ENCODE measurements around the gene PHAF1. TPM values are rescaled to one million over a fixed set of nuclear protein-coding genes. Genes with fewer than 3 reads are reported as not detected.

PHAF1 gene
- total RNA-seq (2012; rRNA removed): 10.5 and 10.9 TPM in 2 replicates

GRCh38 chr16:67109407-67110135 is at the start of gene PHAF1:
Gene PHAF1, plus strand, starts transcription at chr16:67109941. Its CDS starts 235 bp downstream, at chr16:67110176.
- Histone ChIP-seq H3K9me3 (replicated peaks; ENCODE audit: low read length) (no peaks in the 10 kb centered on the region), H3K27me3 (ENCODE audit: control insufficient read depth, insufficient read depth, low read length) (no peaks in the 10 kb centered on the region), H3K36me3 (ENCODE audit: insufficient read depth, low read length) (no peaks in the 10 kb centered on the region), H3K4me3 (ENCODE audit: low read length) (peak within 1 kb of the TSS; percentile 99), H3K9ac (ENCODE audit: low read depth, low read length) (peak within 1 kb of the TSS; percentile 88), H3K4me2 (ENCODE audit: low read length) (peak within 1 kb of the TSS; percentile 100), H3K4me1 (ENCODE audit: control insufficient read depth, insufficient read depth, low read length) (peaks cover 20% of the 10 kb centered on the region)

GRCh38 chr16:67063008-67063407 is 46.7 kb upstream of the PHAF1 start:
- peaks cover 2% of the 10 kb centered on the region for H3K4me1 ChIP-seq (ENCODE audit: control insufficient read depth, insufficient read depth, low read length)
- no peaks in the 10 kb centered on the region for H3K9me3 ChIP-seq (replicated peaks; ENCODE audit: low read length)
- peaks cover 14% of the 10 kb centered on the region for H3K36me3 ChIP-seq (ENCODE audit: insufficient read depth, low read length)
- no peak overlapping the region for H3K9ac ChIP-seq (ENCODE audit: low read depth, low read length)
- no peaks in the 10 kb centered on the region for H3K27me3 ChIP-seq (ENCODE audit: control insufficient read depth, insufficient read depth, low read length)
- no peak overlapping the region for H3K4me2 ChIP-seq (ENCODE audit: low read length)
- H3K4me3 ChIP-seq (ENCODE audit: low read length): no peak overlapping the region

- Histone ChIP-seq H3K4me2 (ENCODE audit: low read length) (no peak overlapping the region), H3K9ac (ENCODE audit: low read depth, low read length) (no peak overlapping the region), H3K27me3 (ENCODE audit: control insufficient read depth, insufficient read depth, low read length) (no peaks in the 10 kb centered on the region), H3K4me3 (ENCODE audit: low read length) (no peak overlapping the region), H3K4me1 (ENCODE audit: control insufficient read depth, insufficient read depth, low read length) (peaks cover 2% of the 10 kb centered on the region), H3K9me3 (replicated peaks; ENCODE audit: low read length) (no peaks in the 10 kb centered on the region), H3K36me3 (ENCODE audit: insufficient read depth, low read length) (peaks cover 41% of the 10 kb centered on the region)
Measured at GRCh38 chr16:67068212-67068753, 41.5 kb upstream of the PHAF1 start.

- no peak overlapping the region for H3K4me2 ChIP-seq (ENCODE audit: low read length)
- no peaks in the 10 kb centered on the region for H3K27me3 ChIP-seq (ENCODE audit: control insufficient read depth, insufficient read depth, low read length)
- no peak overlapping the region for H3K9ac ChIP-seq (ENCODE audit: low read depth, low read length)
- peaks cover 2% of the 10 kb centered on the region for H3K4me1 ChIP-seq (ENCODE audit: control insufficient read depth, insufficient read depth, low read length)
- H3K36me3 ChIP-seq (ENCODE audit: insufficient read depth, low read length): peaks cover 59% of the 10 kb centered on the region
- no peaks in the 10 kb centered on the region for H3K9me3 ChIP-seq (replicated peaks; ENCODE audit: low read length)
- H3K4me3 ChIP-seq (ENCODE audit: low read length): no peak overlapping the region
Measured at GRCh38 chr16:67071476-67072048, 38.2 kb upstream of the PHAF1 start.

GRCh38 chr16:67075331-67075730 is 34.4 kb upstream of the PHAF1 start:
- no peak overlapping the region for H3K4me3 ChIP-seq (ENCODE audit: low read length)
- no peak overlapping the region for H3K4me2 ChIP-seq (ENCODE audit: low read length)
- H3K9me3 ChIP-seq (replicated peaks; ENCODE audit: low read length): no peaks in the 10 kb centered on the region
- H3K4me1 ChIP-seq (ENCODE audit: control insufficient read depth, insufficient read depth, low read length): no peaks in the 10 kb centered on the region
- peaks cover 53% of the 10 kb centered on the region for H3K36me3 ChIP-seq (ENCODE audit: insufficient read depth, low read length)
- H3K9ac ChIP-seq (ENCODE audit: low read depth, low read length): no peak overlapping the region
- H3K27me3 ChIP-seq (ENCODE audit: control insufficient read depth, insufficient read depth, low read length): no peaks in the 10 kb centered on the region

- Histone ChIP-seq H3K27me3 (ENCODE audit: control insufficient read depth, insufficient read depth, low read length) (no peaks in the 10 kb centered on the region), H3K9me3 (replicated peaks; ENCODE audit: low read length) (no peaks in the 10 kb centered on the region), H3K4me2 (ENCODE audit: low read length) (no peak overlapping the region), H3K4me3 (ENCODE audit: low read length) (no peak overlapping the region), H3K9ac (ENCODE audit: low read depth, low read length) (no peak overlapping the region), H3K4me1 (ENCODE audit: control insufficient read depth, insufficient read depth, low read length) (no peaks in the 10 kb centered on the region), H3K36me3 (ENCODE audit: insufficient read depth, low read length) (peaks cover 48% of the 10 kb centered on the region)
Measured at GRCh38 chr16:67077871-67078270, 31.9 kb upstream of the PHAF1 start.

GRCh38 chr16:67082100-67082499 is 27.6 kb upstream of the PHAF1 start:
- no peaks in the 10 kb centered on the region for H3K4me1 ChIP-seq (ENCODE audit: control insufficient read depth, insufficient read depth, low read length)
- H3K9me3 ChIP-seq (replicated peaks; ENCODE audit: low read length): no peaks in the 10 kb centered on the region
- H3K4me3 ChIP-seq (ENCODE audit: low read length): no peak overlapping the region
- no peaks in the 10 kb centered on the region for H3K27me3 ChIP-seq (ENCODE audit: control insufficient read depth, insufficient read depth, low read length)
- no peak overlapping the region for H3K9ac ChIP-seq (ENCODE audit: low read depth, low read length)
- peaks cover 50% of the 10 kb centered on the region for H3K36me3 ChIP-seq (ENCODE audit: insufficient read depth, low read length)
- no peak overlapping the region for H3K4me2 ChIP-seq (ENCODE audit: low read length)

DNA sequence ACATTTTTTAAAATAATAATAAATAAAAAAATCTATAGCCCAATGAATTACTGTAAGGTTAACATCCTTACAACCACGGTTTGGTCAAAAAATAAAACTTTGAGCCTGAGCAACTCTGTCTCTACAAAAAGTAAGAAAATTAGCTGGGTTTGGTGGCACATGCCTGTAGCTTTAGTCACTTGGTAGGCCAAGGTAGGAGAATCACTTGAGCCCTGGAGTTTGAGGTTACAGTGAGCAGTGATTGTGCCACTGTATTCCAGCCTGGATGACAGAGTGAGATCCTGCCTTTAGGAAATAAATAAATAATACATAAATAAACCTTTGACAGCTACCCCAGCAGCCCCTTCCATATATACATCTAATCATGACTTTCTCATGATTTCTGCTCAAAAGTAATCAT is 26.9 kb upstream of the PHAF1 start:
- peaks cover 47% of the 10 kb centered on the region for H3K36me3 ChIP-seq (ENCODE audit: insufficient read depth, low read length)

DNA sequence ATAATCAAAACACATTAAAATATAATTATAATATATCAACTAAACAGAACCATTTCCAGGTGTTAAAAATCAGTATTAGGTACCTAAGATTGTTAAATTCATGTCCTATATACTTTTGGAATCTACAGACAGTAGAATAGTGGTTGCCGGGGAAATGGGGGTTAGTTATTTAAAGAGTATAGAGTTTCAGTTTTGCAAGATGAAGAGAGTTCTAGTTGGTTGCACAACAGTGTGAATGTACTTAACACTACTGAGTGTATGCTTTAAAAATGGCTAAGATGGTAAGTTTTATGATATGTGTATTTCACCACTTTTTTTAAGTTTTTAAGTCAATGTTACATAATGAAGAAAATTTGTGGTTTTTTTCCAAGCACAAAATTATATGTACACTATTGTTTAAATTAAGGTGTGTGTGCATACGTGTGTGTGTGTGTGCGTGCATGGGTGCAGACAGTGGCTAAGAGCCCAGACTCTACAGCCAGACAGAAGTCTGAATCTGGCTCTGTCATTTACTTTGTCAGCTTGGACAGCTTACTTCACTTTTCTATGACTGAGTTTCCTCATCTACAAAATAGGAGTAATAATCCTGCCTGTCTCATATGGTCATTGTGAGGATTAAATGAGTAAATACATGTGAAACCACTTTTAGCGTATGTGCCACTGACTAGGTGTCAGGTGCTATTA is 25.3 kb upstream of the PHAF1 start:
- Histone ChIP-seq H3K27me3 (ENCODE audit: control insufficient read depth, insufficient read depth, low read length) (no peaks in the 10 kb centered on the region), H3K4me2 (ENCODE audit: low read length) (no peak overlapping the region), H3K4me1 (ENCODE audit: control insufficient read depth, insufficient read depth, low read length) (no peaks in the 10 kb centered on the region), H3K36me3 (ENCODE audit: insufficient read depth, low read length) (peaks cover 50% of the 10 kb centered on the region), H3K9me3 (replicated peaks; ENCODE audit: low read length) (no peaks in the 10 kb centered on the region), H3K9ac (ENCODE audit: low read depth, low read length) (no peak overlapping the region), H3K4me3 (ENCODE audit: low read length) (no peak overlapping the region)

More for the DNA sequence above, 26.9 kb upstream of the PHAF1 start:
- H3K4me3 ChIP-seq (ENCODE audit: low read length): no peak overlapping the region
- H3K4me2 ChIP-seq (ENCODE audit: low read length): no peak overlapping the region
- no peaks in the 10 kb centered on the region for H3K4me1 ChIP-seq (ENCODE audit: control insufficient read depth, insufficient read depth, low read length)
- H3K27me3 ChIP-seq (ENCODE audit: control insufficient read depth, insufficient read depth, low read length): no peaks in the 10 kb centered on the region
- no peak overlapping the region for H3K9ac ChIP-seq (ENCODE audit: low read depth, low read length)
- no peaks in the 10 kb centered on the region for H3K9me3 ChIP-seq (replicated peaks; ENCODE audit: low read length)

DNA sequence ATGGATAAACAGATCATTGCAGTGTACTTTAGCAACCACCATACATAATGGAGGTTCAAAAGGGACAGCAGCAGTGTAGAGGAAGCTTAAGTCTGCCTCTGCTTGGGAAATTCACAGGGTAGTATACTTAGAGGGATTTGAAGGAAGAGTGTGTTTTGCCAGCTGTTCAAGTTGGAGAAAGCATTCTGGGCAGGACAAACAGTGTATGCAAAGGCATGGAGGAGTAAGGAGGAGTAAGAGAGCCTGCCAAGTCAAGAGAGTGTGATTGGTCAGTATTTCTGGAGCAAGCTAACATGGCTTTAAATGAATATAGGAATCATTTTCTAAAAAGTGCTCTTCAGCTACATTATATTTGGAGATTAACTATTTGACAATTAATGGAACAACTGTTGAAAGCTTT is 22.9 kb upstream of the PHAF1 start:
- Histone ChIP-seq H3K4me2 (ENCODE audit: low read length) (no peak overlapping the region), H3K36me3 (ENCODE audit: insufficient read depth, low read length) (peaks cover 46% of the 10 kb centered on the region), H3K4me3 (ENCODE audit: low read length) (no peak overlapping the region), H3K9ac (ENCODE audit: low read depth, low read length) (no peak overlapping the region), H3K27me3 (ENCODE audit: control insufficient read depth, insufficient read depth, low read length) (no peaks in the 10 kb centered on the region), H3K9me3 (replicated peaks; ENCODE audit: low read length) (no peaks in the 10 kb centered on the region), H3K4me1 (ENCODE audit: control insufficient read depth, insufficient read depth, low read length) (no peaks in the 10 kb centered on the region)

DNA sequence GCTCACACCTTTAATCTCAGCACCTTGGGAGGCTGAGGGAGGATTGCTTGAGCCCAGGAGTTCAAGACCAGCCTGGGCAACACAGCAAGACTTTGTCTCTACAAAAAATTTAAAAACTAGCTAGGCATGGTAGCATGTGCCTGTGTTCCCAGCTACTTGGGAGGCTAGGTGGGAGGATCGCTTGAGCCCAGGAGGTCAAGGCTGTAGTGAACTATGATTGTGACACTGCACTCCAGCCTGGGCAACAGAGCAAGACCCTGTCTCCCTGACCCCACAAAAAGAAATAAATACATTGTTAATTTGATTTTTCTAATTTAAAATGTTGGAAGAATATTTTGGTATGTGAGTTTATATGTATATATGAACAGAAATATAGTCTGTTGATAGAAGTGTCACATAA is 22.4 kb upstream of the PHAF1 start:
- Histone ChIP-seq H3K36me3 (ENCODE audit: insufficient read depth, low read length) (peaks cover 43% of the 10 kb centered on the region), H3K4me3 (ENCODE audit: low read length) (no peak overlapping the region), H3K4me2 (ENCODE audit: low read length) (no peak overlapping the region), H3K4me1 (ENCODE audit: control insufficient read depth, insufficient read depth, low read length) (peaks cover under 1% of the 10 kb centered on the region), H3K9me3 (replicated peaks; ENCODE audit: low read length) (no peaks in the 10 kb centered on the region), H3K27me3 (ENCODE audit: control insufficient read depth, insufficient read depth, low read length) (no peaks in the 10 kb centered on the region), H3K9ac (ENCODE audit: low read depth, low read length) (no peak overlapping the region)

All from skeletal muscle satellite cell (primary cell).